OCI-LY7 (cell line): Measurements from ENCODE around the gene TMEM259. TPM values are rescaled to one million over a fixed set of nuclear protein-coding genes. Genes with fewer than 3 reads are reported as not detected.

ENCODE experiments used
- BruUV-seq: library from RNA; stranded (reverse); fragments of 400-500 nt; replicated peaks from 2 replicates; lab custom pipeline; 2021; lab: Mats Ljungman, UMichigan
- CTCF ChIA-PET: fragments of 300-600 bp; sonication (Branson Sonifier 250); formaldehyde crosslinking; loops from one replicate; lab custom pipeline; 2022; ENCODE audit warnings: antibody characterized with exemption; ENCODE audit not compliant: unreplicated experiment; lab: Charles Lee
- POLR2A ChIA-PET: fragments of 300-600 bp; sonication (Branson Sonifier 250); formaldehyde crosslinking; loops from one replicate; lab custom pipeline; 2022; ENCODE audit warnings: antibody characterized with exemption; lab: Charles Lee
- DNase-seq: peaks from one replicate; pipeline ENCODE4 v3.0.0-alpha.2; 2015; ENCODE audit warnings: low spot score
- H2AFZ ChIP-seq: fragments of 200-600 bp; sonication (generic), shearing (Covaris generic); 2 replicates; pipeline ENCODE4 v1.6.1; 2014; ENCODE audit warnings: mild to moderate bottlenecking, antibody characterized with exemption, low read length, moderate library complexity
- H3K27ac ChIP-seq: fragments of 200-600 bp; sonication (generic); 2 replicates; pipeline ENCODE4 v1.5.1; 2014; ENCODE audit warnings: mixed run types, low read depth, mild to moderate bottlenecking, moderate library complexity, low read length, inconsistent platforms; ENCODE audit not compliant: poor library complexity, severe bottlenecking
- H3K36me3 ChIP-seq: fragments of 200-600 bp; sonication (generic); 2 replicates; pipeline ENCODE4 v1.6.1; 2014; ENCODE audit warnings: mild to moderate bottlenecking, antibody characterized with exemption, low read length, moderate library complexity, mixed read lengths; ENCODE audit not compliant: insufficient read depth
- H3K4me1 ChIP-seq: fragments of 200-600 bp; sonication (generic); 2 replicates; pipeline ENCODE4 v1.5.1; 2014; ENCODE audit warnings: mild to moderate bottlenecking, low read length; ENCODE audit not compliant: insufficient read depth, poor library complexity, severe bottlenecking
- H3K4me2 ChIP-seq: fragments of 200-600 bp; sonication (generic); 2 replicates; pipeline ENCODE4 v1.6.1; 2014; ENCODE audit warnings: mild to moderate bottlenecking, low read length
- H3K4me3 ChIP-seq: fragments of 200-600 bp; sonication (generic); 2 replicates; pipeline ENCODE4 v1.5.1; 2014; ENCODE audit warnings: mild to moderate bottlenecking, low read depth, low read length; ENCODE audit not compliant: poor library complexity, severe bottlenecking
- H3K79me2 ChIP-seq: fragments of 200-600 bp; sonication (generic); 2 replicates; pipeline ENCODE4 v1.6.1; 2016; ENCODE audit warnings: low read depth, mild to moderate bottlenecking, low read length, moderate library complexity, mixed read lengths; ENCODE audit not compliant: insufficient read depth
- H3K9me2 ChIP-seq: fragments of 200-600 bp; sonication (generic); 2 replicates; pipeline ENCODE4 v1.6.1; 2016; ENCODE audit warnings: mild to moderate bottlenecking, low read length, mixed read lengths; ENCODE audit not compliant: insufficient read depth
- H3K9me3 ChIP-seq: fragments of 200-600 bp; sonication (generic); 2 replicates; pipeline ENCODE4 v1.6.1; 2014; ENCODE audit warnings: mild to moderate bottlenecking, mixed run types, low read length, mixed read lengths
- H4K20me1 ChIP-seq: fragments of 200-600 bp; sonication (generic); 2 replicates; pipeline ENCODE4 v1.6.1; 2014; ENCODE audit warnings: mild to moderate bottlenecking, antibody characterized with exemption, low read length, moderate library complexity, mixed read lengths; ENCODE audit not compliant: insufficient read depth
- EZH2phosphoT487 ChIP-seq: fragments of 200-600 bp; sonication (generic); IDR thresholded peaks from 2 replicates; pipeline ENCODE4 v1.6.1; 2018; ENCODE audit warnings: low read depth, borderline replicate concordance, mild to moderate bottlenecking, mixed run types, antibody characterized with exemption, low read length, moderate library complexity, mixed read lengths
- intact Hi-C: fragments of 100-400 bp; cut with micrococcal nuclease; formaldehyde crosslinking; loops from one replicate; pipeline ENCODE4 v1.10.0; 2022; ENCODE audit not compliant: unreplicated experiment
- total RNA-seq, 2 experiments: library from RNA; depleted of rRNA in 1 of 2; stranded (reverse); fragments of >200 nt in 1 of 2; shearing (Covaris generic) in 1 of 2; gene quantifications; 2 replicates each; pipeline ENCODE4 v1.2.3, GENCODE V29; 2014 to 2022
- TF ChIP-seq, protein P1 (sequence below): fragments of 200-600 bp; sonication (generic); conservative IDR thresholded peaks from 2 replicates; pipeline ENCODE4 v1.5.1; 2014; ENCODE audit warnings: mild to moderate bottlenecking, antibody characterized with exemption, low read length, moderate library complexity, mixed read lengths

The TMEM259 gene
- total RNA-seq, 2 experiments from 2014 or later: 169 to 195 TPM

DNA sequence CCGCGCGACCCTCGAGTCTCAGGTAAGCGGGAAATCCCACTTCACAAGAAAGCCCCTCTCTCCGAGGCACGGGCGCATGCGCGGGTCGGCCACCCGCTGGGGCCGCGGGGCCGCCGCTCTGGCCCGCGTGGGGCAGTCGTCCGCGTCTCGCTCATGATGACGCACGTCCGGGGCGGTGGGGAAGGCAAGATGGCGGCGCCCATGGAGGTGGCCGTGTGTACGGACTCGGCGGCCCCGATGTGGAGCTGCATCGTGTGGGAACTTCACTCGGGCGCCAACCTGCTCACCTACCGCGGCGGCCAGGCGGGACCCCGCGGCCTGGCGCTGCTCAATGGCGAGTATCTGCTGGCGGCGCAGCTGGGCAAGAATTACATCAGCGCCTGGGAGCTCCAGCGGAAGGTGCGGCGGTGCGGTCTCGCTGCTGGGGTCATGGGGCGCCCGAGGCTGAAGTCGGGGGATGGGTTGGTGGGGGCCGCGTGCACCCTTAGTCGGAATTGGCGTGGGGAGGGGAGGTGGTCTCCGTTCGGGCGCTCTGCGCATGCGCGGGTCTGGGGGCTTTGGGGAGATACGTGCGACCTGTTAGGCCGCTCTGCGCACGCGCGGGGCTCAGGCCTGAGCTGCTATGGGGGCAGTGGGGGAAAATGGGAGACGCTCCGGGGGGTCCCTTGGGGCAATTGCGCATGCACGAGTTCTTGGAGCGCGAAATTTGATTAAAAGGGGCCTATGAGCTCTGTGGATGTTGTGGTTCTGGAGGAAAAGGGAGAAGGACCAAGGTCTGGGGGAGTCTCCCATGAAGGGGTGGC, 36.6 kb downstream of the TMEM259 start, which contains the start of gene WDR18:
Gene WDR18 (plus strand): TSS at position 181 of the 803 bp plus-strand sequence. CDS start 9 bp downstream, at position 190.
- no TSS peak for BruUV-seq
- peak within 1 kb of the TSS; percentile 67; the same call in 1 of the 2 replicates for H2AFZ ChIP-seq
- POLR2A ChIA-PET: interaction anchor here (0.5 to 2.0 kb wide), 5 partner anchors 41 to 200 kb away, joined by 3 to 7 read pairs (median 3); no protein-coding TSS in a partner anchor
- peaks cover 23% of the 10 kb centered on the region; the same call in 1 of the 2 replicates for H3K36me3 ChIP-seq
- DNase-seq: peak; percentile 93
- H3K4me3 ChIP-seq: peak within 1 kb of the TSS; percentile 92
- CTCF ChIA-PET: interaction anchor here (0.7 to 1.1 kb wide), 3 partner anchors 13 to 85 kb away, joined by 3 to 5 read pairs (median 5); no protein-coding TSS in a partner anchor
- no peak for TF ChIP-seq EZH2phosphoT487
- peak within 1 kb of the TSS; percentile 29 for H3K27ac ChIP-seq
- no peaks in the 10 kb centered on the region for H3K9me2 ChIP-seq
- peaks cover 9% of the 10 kb centered on the region; the same call in 1 of the 2 replicates for H3K79me2 ChIP-seq
- H3K4me2 ChIP-seq: peak within 1 kb of the TSS; percentile 83
- no peaks in the 10 kb centered on the region for H3K9me3 ChIP-seq
- intact Hi-C loops: loop anchor here (1.0 to 2.0 kb wide), 2 partner anchors 59 to 122 kb away; no protein-coding TSS in a partner anchor
- no peaks in the 10 kb centered on the region for H4K20me1 ChIP-seq
- H3K4me1 ChIP-seq: peaks cover 24% of the 10 kb centered on the region

DNA sequence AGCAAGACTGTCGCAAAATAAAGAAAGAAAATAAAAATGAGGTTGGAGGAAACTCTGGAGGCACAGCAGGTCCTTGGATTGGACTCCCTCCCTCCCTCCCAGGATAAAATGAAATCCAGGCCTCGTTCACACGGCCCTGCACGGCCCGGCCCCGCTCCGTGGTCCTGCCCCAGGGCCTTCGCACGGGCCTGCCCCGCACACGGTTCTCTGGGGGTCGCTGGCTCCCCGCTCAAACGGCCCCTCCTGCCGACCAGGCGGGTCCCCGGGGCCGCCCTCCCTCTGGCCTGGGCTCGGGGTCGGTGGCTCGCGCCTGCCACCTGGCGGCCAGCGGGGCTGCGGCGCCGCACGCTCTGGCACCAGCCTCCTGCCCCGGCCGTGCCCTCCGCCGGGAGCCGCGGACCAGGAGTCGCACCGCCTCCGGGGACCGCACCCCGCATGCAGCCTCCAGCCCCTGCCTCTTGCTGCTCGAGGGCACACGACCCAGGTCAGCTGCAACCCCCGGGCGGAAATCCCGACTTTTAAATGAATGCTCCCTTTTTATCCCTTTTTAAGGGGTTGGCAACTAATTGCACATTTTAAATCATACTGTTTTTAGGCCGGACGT, 38.3 kb downstream of the TMEM259 start:
- no peak overlapping the region for H3K4me3 ChIP-seq
- intact Hi-C loops: loop anchor here (1.0 to 2.0 kb wide), 2 partner anchors 61 to 212 kb away; no protein-coding TSS in a partner anchor
- peak overlapping the region; percentile 46; the same call in 1 of the 2 replicates for H2AFZ ChIP-seq
- TF ChIP-seq, protein P1, sequence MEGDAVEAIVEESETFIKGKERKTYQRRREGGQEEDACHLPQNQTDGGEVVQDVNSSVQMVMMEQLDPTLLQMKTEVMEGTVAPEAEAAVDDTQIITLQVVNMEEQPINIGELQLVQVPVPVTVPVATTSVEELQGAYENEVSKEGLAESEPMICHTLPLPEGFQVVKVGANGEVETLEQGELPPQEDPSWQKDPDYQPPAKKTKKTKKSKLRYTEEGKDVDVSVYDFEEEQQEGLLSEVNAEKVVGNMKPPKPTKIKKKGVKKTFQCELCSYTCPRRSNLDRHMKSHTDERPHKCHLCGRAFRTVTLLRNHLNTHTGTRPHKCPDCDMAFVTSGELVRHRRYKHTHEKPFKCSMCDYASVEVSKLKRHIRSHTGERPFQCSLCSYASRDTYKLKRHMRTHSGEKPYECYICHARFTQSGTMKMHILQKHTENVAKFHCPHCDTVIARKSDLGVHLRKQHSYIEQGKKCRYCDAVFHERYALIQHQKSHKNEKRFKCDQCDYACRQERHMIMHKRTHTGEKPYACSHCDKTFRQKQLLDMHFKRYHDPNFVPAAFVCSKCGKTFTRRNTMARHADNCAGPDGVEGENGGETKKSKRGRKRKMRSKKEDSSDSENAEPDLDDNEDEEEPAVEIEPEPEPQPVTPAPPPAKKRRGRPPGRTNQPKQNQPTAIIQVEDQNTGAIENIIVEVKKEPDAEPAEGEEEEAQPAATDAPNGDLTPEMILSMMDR: peak; percentile 88
- no peak for TF ChIP-seq EZH2phosphoT487
- H3K4me2 ChIP-seq: peak overlapping the region; percentile 83
- CTCF ChIA-PET: interaction anchor here (0.7 kb wide), 1 partner anchor 59 kb away, joined by 3 read pairs; no protein-coding TSS in a partner anchor
- no peaks in the 10 kb centered on the region for H4K20me1 ChIP-seq
- no TSS peak for BruUV-seq
- POLR2A ChIA-PET: no interaction called here
- no peak overlapping the region for H3K27ac ChIP-seq
- no peaks in the 10 kb centered on the region for H3K9me2 ChIP-seq
- H3K79me2 ChIP-seq: peaks cover 9% of the 10 kb centered on the region; the same call in 1 of the 2 replicates
- peaks cover 24% of the 10 kb centered on the region for H3K4me1 ChIP-seq
- no peaks in the 10 kb centered on the region for H3K9me3 ChIP-seq
- peaks cover 16% of the 10 kb centered on the region; the same call in 1 of the 2 replicates for H3K36me3 ChIP-seq
- DNase-seq: peak; percentile 80
